Suprapubic skin (tissue), 3 donors: ENCODE measurements around the gene CDC20B.

Experiments used
- EP300 ChIP-seq: sonication (generic); formaldehyde crosslinking; IDR thresholded peaks from one replicate; pipeline ENCODE4 v1.6.1; 2017; ENCODE audit warnings: antibody characterized with exemption
- TF ChIP-seq, protein P1 (sequence below), 2 donors: fragments of 200-600 bp in 1 of 2; fragments of 450-650 bp in 1 of 2; sonication (generic) in 1 of 2; IDR thresholded peaks; one replicate each; pipeline ENCODE4 v1.5.1; 2016 to 2019; ENCODE audit warnings: antibody characterized with exemption in 2 of 2, mild to moderate bottlenecking in 1 of 2, moderate library complexity in 1 of 2

DNA sequence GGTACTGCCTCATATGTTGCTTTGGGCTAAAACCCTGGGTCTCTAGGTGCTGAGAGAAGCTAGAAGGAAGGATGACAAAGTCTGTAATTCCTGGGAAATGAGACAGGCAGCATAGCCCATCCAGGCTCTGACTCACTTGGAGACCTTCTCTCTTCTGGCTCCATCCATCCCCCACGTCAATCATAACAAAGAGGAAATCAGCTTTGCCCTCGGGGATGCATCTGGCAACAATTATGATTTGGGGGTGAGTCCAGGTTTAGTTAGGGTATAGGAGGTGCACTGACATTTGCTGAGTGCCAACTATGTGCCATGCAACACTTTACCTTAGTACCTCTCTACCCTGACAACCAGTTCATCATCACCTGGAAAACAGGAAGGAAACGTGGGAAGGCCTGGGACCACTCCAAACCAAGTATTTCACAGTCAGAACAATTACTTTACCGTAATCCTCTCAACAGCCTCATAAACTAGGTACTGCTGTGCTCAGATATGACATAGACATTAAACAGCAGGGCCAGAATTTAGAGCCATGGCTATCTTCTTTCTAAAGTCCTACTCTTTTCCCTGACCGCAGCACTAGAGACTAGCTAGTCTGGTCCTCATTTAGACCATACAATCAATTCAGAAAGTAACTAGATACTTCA, 109.6 kb downstream of the CDC20B start:
- TF ChIP-seq, protein P1, sequence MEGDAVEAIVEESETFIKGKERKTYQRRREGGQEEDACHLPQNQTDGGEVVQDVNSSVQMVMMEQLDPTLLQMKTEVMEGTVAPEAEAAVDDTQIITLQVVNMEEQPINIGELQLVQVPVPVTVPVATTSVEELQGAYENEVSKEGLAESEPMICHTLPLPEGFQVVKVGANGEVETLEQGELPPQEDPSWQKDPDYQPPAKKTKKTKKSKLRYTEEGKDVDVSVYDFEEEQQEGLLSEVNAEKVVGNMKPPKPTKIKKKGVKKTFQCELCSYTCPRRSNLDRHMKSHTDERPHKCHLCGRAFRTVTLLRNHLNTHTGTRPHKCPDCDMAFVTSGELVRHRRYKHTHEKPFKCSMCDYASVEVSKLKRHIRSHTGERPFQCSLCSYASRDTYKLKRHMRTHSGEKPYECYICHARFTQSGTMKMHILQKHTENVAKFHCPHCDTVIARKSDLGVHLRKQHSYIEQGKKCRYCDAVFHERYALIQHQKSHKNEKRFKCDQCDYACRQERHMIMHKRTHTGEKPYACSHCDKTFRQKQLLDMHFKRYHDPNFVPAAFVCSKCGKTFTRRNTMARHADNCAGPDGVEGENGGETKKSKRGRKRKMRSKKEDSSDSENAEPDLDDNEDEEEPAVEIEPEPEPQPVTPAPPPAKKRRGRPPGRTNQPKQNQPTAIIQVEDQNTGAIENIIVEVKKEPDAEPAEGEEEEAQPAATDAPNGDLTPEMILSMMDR (IDR thresholded peaks at IDR 0.05): no peak
- no peak for TF ChIP-seq EP300
